Measurements from ENCODE around the gene C3orf20. TPM values are rescaled to one million over a fixed set of nuclear protein-coding genes. Genes with fewer than 3 reads are reported as not detected.
A peak's percentile ranks its signal among the peaks of the same experiment; 100 is the strongest.

The C3orf20 gene
- total and polyA plus RNA-seq, 2 experiments from 2014 or later: not detected

GRCh38 chr3:14803981-14804834 is 129.3 kb downstream of the C3orf20 start:
- Histone ChIP-seq H3K27ac (ENCODE audit: low read depth) (no peak overlapping the region), H3K9me2 (ENCODE audit: insufficient read depth) (no peaks in the 10 kb centered on the region; the same call in 1 of the 2 replicates), H3K36me3 (ENCODE audit: insufficient read depth) (no peaks in the 10 kb centered on the region), H3K27me3 (ENCODE audit: insufficient read depth) (peaks cover 13% of the 10 kb centered on the region), H3K4me2 (0 out of 2 replicates have a peak overlapping the region, but pooled peaks have one; percentile 26), H3K79me2 (replicated peaks; ENCODE audit: insufficient read depth) (no peaks in the 10 kb centered on the region), H2AFZ (no peak overlapping the region; the same call in none of the 2 replicates), H3F3A (replicated peaks; ENCODE audit: low read depth) (no peaks in the 10 kb centered on the region), H3K4me3 (no peak overlapping the region), H3K4me1 (ENCODE audit: insufficient read depth) (no peaks in the 10 kb centered on the region; the same call in 1 of the 2 replicates), H4K20me1 (replicated peaks; ENCODE audit: insufficient read depth) (no peaks in the 10 kb centered on the region)
- no peaks in the 10 kb centered on the region for H3K36me3 Mint-ChIP-seq (ENCODE audit: low read depth)
- no peaks in the 10 kb centered on the region; the same call in 2 of the 3 replicates for H3K9me3 Mint-ChIP-seq
- peak; percentile 22 for DNase-seq (ENCODE audit: low spot score)
- peaks cover 19% of the 10 kb centered on the region for H3K4me1 Mint-ChIP-seq
- H3K4me3 Mint-ChIP-seq: no peak overlapping the region
- ATAC-seq: peak; percentile 18; the same call in 2 of the 3 replicates
- H3K27ac Mint-ChIP-seq: no peak overlapping the region; the same call in 1 of the 2 replicates
- TF ChIP-seq, protein P1, sequence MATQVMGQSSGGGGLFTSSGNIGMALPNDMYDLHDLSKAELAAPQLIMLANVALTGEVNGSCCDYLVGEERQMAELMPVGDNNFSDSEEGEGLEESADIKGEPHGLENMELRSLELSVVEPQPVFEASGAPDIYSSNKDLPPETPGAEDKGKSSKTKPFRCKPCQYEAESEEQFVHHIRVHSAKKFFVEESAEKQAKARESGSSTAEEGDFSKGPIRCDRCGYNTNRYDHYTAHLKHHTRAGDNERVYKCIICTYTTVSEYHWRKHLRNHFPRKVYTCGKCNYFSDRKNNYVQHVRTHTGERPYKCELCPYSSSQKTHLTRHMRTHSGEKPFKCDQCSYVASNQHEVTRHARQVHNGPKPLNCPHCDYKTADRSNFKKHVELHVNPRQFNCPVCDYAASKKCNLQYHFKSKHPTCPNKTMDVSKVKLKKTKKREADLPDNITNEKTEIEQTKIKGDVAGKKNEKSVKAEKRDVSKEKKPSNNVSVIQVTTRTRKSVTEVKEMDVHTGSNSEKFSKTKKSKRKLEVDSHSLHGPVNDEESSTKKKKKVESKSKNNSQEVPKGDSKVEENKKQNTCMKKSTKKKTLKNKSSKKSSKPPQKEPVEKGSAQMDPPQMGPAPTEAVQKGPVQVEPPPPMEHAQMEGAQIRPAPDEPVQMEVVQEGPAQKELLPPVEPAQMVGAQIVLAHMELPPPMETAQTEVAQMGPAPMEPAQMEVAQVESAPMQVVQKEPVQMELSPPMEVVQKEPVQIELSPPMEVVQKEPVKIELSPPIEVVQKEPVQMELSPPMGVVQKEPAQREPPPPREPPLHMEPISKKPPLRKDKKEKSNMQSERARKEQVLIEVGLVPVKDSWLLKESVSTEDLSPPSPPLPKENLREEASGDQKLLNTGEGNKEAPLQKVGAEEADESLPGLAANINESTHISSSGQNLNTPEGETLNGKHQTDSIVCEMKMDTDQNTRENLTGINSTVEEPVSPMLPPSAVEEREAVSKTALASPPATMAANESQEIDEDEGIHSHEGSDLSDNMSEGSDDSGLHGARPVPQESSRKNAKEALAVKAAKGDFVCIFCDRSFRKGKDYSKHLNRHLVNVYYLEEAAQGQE (IDR thresholded peaks at IDR 0.05; ENCODE audit: unreplicated experiment): no peak
- TF ChIP-seq CREB1 (CRISPR knock-in tag; IDR thresholded peaks at IDR 0.05; ENCODE audit: low read depth): no peak
- no peak for TF ChIP-seq ETS1 (IDR thresholded peaks at IDR 0.05)
- peaks cover 13% of the 10 kb centered on the region for H3K27me3 Mint-ChIP-seq (ENCODE audit: insufficient read depth, low read depth, poor library complexity)

DNA sequence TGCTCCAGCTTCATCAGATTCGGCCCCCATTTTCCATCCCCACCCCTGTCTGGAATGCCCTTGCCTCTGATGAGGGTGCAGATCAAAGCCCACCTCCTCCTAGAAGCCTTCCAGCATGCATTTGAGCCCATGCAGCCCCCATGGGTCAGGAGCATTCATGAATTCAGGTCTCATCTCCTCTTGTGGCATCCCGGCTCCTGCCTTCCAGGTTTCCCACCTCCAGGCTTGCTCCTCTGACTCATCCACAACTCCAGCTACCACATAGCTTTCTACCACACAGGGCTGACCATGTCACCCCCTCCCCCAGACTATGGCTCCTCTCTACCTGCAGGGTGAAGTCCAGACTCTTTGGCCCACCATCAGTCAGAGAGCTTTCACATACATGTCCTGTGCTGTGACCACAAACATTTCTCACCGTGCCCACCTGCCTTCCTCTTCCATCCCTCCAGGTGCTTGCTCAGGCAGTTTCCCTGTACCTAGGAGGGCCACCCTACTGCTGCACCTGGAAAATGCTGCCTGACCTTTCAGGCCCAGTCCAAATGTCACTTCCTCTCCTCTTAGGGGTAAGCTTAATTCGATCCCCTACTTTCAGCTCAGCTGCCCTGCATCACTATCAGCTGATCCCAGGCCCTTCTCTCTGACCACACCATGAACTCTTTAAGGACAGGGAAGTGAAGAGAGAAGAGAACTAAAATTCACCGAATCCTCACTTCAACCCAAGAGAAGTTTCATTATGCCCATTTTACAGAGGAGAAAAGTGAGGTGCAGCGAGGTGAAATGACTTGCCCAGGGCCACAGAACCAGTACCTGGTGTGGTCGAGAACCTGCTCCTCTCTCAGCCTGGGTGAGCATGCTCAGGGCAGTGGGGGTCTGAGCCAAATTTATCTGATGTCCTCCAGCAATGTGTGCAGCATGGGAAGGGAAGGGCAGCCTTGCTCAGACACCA is 130.2 kb downstream of the C3orf20 start:
- Histone ChIP-seq H2AFZ (no peak overlapping the region; the same call in 1 of the 2 replicates), H3K9me2 (ENCODE audit: insufficient read depth) (no peaks in the 10 kb centered on the region; the same call in 1 of the 2 replicates), H3F3A (replicated peaks; ENCODE audit: low read depth) (no peaks in the 10 kb centered on the region), H3K4me1 (ENCODE audit: insufficient read depth) (no peaks in the 10 kb centered on the region; the same call in 1 of the 2 replicates), H3K4me2 (no peak overlapping the region), H3K27me3 (ENCODE audit: insufficient read depth) (peaks cover 22% of the 10 kb centered on the region), H3K36me3 (ENCODE audit: insufficient read depth) (no peaks in the 10 kb centered on the region), H4K20me1 (replicated peaks; ENCODE audit: insufficient read depth) (no peaks in the 10 kb centered on the region), H3K27ac (ENCODE audit: low read depth) (no peak overlapping the region), H3K4me3 (no peak overlapping the region), H3K79me2 (replicated peaks; ENCODE audit: insufficient read depth) (no peaks in the 10 kb centered on the region)
- DNase-seq (ENCODE audit: low spot score): no peak
- peaks cover 22% of the 10 kb centered on the region for H3K27me3 Mint-ChIP-seq (ENCODE audit: insufficient read depth, low read depth, poor library complexity)
- H3K27ac Mint-ChIP-seq: no peak overlapping the region; the same call in 1 of the 2 replicates
- H3K4me1 Mint-ChIP-seq: peaks cover 25% of the 10 kb centered on the region
- H3K9me3 Mint-ChIP-seq: no peaks in the 10 kb centered on the region
- no peak overlapping the region for H3K4me3 Mint-ChIP-seq
- H3K36me3 Mint-ChIP-seq (ENCODE audit: low read depth): no peaks in the 10 kb centered on the region
- no peak for ATAC-seq
- TF ChIP-seq POLR2AphosphoS5 (IDR thresholded peaks at IDR 0.05; ENCODE audit: low read depth) (no peak), STAT1 (IDR thresholded peaks at IDR 0.05; ENCODE audit: unreplicated experiment) (no peak), ZNF114 (CRISPR knock-in tag; IDR thresholded peaks at IDR 0.05) (no peak)
- TF ChIP-seq, protein P2, sequence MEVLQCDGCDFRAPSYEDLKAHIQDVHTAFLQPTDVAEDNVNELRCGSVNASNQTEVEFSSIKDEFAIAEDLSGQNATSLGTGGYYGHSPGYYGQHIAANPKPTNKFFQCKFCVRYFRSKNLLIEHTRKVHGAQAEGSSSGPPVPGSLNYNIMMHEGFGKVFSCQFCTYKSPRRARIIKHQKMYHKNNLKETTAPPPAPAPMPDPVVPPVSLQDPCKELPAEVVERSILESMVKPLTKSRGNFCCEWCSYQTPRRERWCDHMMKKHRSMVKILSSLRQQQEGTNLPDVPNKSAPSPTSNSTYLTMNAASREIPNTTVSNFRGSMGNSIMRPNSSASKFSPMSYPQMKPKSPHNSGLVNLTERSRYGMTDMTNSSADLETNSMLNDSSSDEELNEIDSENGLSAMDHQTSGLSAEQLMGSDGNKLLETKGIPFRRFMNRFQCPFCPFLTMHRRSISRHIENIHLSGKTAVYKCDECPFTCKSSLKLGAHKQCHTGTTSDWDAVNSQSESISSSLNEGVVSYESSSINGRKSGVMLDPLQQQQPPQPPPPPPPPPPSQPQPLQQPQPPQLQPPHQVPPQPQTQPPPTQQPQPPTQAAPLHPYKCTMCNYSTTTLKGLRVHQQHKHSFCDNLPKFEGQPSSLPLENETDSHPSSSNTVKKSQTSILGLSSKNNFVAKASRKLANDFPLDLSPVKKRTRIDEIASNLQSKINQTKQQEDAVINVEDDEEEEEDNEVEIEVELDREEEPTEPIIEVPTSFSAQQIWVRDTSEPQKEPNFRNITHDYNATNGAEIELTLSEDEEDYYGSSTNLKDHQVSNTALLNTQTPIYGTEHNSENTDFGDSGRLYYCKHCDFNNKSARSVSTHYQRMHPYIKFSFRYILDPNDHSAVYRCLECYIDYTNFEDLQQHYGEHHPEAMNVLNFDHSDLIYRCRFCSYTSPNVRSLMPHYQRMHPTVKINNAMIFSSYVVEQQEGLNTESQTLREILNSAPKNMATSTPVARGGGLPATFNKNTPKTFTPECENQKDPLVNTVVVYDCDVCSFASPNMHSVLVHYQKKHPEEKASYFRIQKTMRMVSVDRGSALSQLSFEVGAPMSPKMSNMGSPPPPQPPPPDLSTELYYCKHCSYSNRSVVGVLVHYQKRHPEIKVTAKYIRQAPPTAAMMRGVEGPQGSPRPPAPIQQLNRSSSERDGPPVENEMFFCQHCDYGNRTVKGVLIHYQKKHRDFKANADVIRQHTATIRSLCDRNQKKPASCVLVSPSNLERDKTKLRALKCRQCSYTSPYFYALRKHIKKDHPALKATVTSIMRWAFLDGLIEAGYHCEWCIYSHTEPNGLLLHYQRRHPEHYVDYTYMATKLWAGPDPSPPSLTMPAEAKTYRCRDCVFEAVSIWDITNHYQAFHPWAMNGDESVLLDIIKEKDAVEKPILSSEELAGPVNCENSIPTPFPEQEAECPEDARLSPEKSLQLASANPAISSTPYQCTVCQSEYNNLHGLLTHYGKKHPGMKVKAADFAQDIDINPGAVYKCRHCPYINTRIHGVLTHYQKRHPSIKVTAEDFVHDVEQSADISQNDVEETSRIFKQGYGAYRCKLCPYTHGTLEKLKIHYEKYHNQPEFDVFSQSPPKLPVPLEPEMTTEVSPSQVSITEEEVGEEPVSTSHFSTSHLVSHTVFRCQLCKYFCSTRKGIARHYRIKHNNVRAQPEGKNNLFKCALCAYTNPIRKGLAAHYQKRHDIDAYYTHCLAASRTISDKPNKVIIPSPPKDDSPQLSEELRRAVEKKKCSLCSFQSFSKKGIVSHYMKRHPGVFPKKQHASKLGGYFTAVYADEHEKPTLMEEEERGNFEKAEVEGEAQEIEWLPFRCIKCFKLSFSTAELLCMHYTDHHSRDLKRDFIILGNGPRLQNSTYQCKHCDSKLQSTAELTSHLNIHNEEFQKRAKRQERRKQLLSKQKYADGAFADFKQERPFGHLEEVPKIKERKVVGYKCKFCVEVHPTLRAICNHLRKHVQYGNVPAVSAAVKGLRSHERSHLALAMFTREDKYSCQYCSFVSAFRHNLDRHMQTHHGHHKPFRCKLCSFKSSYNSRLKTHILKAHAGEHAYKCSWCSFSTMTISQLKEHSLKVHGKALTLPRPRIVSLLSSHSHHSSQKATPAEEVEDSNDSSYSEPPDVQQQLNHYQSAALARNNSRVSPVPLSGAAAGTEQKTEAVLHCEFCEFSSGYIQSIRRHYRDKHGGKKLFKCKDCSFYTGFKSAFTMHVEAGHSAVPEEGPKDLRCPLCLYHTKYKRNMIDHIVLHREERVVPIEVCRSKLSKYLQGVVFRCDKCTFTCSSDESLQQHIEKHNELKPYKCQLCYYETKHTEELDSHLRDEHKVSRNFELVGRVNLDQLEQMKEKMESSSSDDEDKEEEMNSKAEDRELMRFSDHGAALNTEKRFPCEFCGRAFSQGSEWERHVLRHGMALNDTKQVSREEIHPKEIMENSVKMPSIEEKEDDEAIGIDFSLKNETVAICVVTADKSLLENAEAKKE (CRISPR knock-in tag; IDR thresholded peaks at IDR 0.05): no peak
